Choroid plexus epithelial cell (primary cell): ENCODE results near the gene SRGAP3.

Experiments
- DNase-seq: peaks from one replicate; pipeline ENCODE4 v3.0.0-alpha.2; 2010; ENCODE audit warnings: low read depth
- H3K4me3 ChIP-seq: 2 replicates; pipeline ENCODE4 v1.5.1; 2011; ENCODE audit warnings: low read depth, mild to moderate bottlenecking, control low read depth, low read length, moderate library complexity
- CTCF ChIP-seq: conservative IDR thresholded peaks from 2 replicates; pipeline ENCODE4 v1.5.1; 2011; ENCODE audit warnings: low read depth, mild to moderate bottlenecking, control low read depth, inconsistent platforms, low read length, moderate library complexity

Gene SRGAP3

DNA sequence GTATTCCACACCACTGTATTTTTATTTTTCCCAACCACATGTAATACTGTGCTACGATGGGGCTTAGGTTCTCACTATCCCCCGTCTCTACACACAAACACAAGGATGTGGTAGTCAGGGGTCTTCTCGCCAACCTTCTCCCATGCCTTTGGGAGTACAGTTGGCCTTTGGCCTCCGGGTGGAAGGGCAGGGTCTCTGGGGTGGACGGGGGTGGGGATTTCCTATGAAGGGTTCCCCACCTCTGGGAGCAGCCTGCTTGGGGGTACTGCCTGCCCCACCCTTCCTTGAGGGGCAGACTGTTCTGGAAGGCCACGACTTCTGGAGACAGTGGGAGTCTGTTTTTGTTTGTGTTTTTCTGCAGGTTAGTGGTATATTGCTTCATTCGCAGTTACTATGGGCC lies 264.9 kb downstream of the SRGAP3 start:
- no peak for TF ChIP-seq CTCF
- H3K4me3 ChIP-seq: no peak overlapping the region

GRCh38 chr3:8984081-8984480 lies 265.4 kb downstream of the SRGAP3 start:
- no peak for TF ChIP-seq CTCF
- H3K4me3 ChIP-seq: no peak overlapping the region
- DNase-seq: no peak

More for the DNA sequence above, 264.9 kb downstream of the SRGAP3 start:
- no peak for DNase-seq

GRCh38 chr3:8983591-8983990 lies 265.9 kb downstream of the SRGAP3 start:
- H3K4me3 ChIP-seq: no peak overlapping the region
- no peak for TF ChIP-seq CTCF
- DNase-seq: no peak

GRCh38 chr3:8983026-8983425 lies 266.4 kb downstream of the SRGAP3 start:
- H3K4me3 ChIP-seq: no peak overlapping the region
- no peak for TF ChIP-seq CTCF
- DNase-seq: no peak

DNA sequence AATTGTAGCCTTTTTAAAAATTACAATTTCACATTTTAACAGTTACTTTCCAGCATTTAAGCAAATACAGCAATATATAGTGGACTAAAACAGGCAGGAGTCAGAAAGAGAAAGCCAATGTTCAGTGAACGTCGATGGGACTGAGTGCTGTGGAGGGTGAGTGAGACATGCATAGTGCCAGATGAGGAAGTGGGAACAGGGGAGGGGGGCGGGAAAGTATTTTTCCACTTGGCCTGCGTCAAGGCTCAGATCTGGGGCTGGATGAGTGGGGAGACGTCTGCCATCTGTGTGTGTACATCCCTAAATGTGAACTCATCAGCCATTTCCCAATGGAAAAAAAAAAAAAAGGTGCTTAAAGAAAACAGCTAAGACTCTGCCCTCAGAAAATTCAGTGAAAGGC lies 266.9 kb downstream of the SRGAP3 start:
- TF ChIP-seq CTCF: no peak
- no peak for DNase-seq

GRCh38 chr3:8981700-8982099 lies 267.7 kb downstream of the SRGAP3 start:
- no peak for TF ChIP-seq CTCF
- H3K4me3 ChIP-seq: no peak overlapping the region
- DNase-seq: no peak

More for the DNA sequence above, 266.9 kb downstream of the SRGAP3 start:
- H3K4me3 ChIP-seq: no peak overlapping the region

DNA sequence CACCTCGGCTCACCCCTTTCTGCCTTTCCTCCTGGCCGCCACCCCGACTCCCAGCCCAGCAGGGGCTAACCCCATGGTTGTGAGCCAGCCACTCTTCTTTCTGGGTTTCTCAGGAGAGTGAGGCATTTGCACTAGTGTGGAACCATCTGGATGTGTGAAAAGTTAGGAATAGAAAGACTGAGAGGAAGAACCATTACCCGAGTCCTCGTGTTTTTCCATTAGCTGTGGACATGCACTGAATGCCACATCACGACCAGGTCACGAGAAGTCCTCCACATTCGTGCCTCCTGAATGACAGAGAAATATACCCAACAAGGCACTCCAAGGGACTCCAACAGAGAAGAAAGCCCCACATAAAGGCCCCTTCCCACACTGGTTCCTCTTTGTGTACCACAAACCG lies 268.1 kb downstream of the SRGAP3 start:
- no peak overlapping the region for H3K4me3 ChIP-seq
- no peak for DNase-seq
- TF ChIP-seq CTCF: no peak
